ENCODE data around the gene DNAJC6. TPM values are rescaled to one million over a fixed set of nuclear protein-coding genes. Genes with fewer than 3 reads are reported as not detected.

DNAJC6 gene
- total and polyA plus RNA-seq, 2 of the 13 experiments (the other 11 are each of a cell fraction or from before 2014, with no cell fraction given), result 1.0 to 1.6 TPM

- H3K9me3 ChIP-seq (ENCODE audit: low read length), result no peaks in the 10 kb centered on the region
- ChIA-PET CTCF (ENCODE audit: low intra/inter-chr PET ratio, low total read pairs) (no interaction called here), POLR2A (interaction anchor here (1.6 kb wide), 1 partner anchor 45 kb away, joined by 3 read pairs; no protein-coding TSS in a partner anchor)
- no peak overlapping the region for H3K9ac ChIP-seq (ENCODE audit: insufficient read depth, low read depth, low read length)
- 0 out of 2 replicates have a peak overlapping the region, but pooled peaks have one; percentile 5 for H3K4me2 ChIP-seq (ENCODE audit: low read depth, low read length)
- H3K79me2 ChIP-seq (ENCODE audit: insufficient read depth, low read length), result peaks cover 38% of the 10 kb centered on the region
- peaks cover 53% of the 10 kb centered on the region for H3K4me1 ChIP-seq (ENCODE audit: insufficient read depth, low read length)
- in situ Hi-C loops (cut with HindIII; ENCODE audit: extremely low pct_ligation_motif_present, low pct_unique_long_range_greater_than_20kb) (no loop called here), intact Hi-C loops (cut with micrococcal nuclease; ENCODE audit: unreplicated experiment) (loop anchor here (5.0 to 10.0 kb wide), 4 partner anchors 43 to 359 kb away; partner anchors contain the start of gene AK4)
- WGBS (ENCODE audit: low lambda C conversion rate), result 93% methylated on average over 2 of the region's 2 CpGs
- H3K27me3 ChIP-seq (ENCODE audit: control insufficient read depth in 1 of 2, insufficient read depth in 2 of 2, low read length in 2 of 2), result no peaks in the 10 kb centered on the region; a peak in 1 of 5 replicates
- no peak overlapping the region for H3K4me3 ChIP-seq (replicated peaks in 1 of 3; ENCODE audit: insufficient read depth in 1 of 3, low read depth in 2 of 3, low read length in 3 of 3)
- no peak overlapping the region for H3K27ac ChIP-seq (ENCODE audit: extremely low read length, insufficient read depth, low read length)
- peaks cover 0 to 29% of the 10 kb centered on the region in 2 experiments; a peak in 4 of 5 replicates for H3K36me3 ChIP-seq (replicated peaks in 1 of 2; ENCODE audit: control insufficient read depth in 1 of 2, insufficient read depth in 2 of 2, low read length in 2 of 2)
- H4K20me1 ChIP-seq (ENCODE audit: insufficient read depth, low read length), result no peaks in the 10 kb centered on the region
- TF ChIP-seq EZH2 (conservative IDR thresholded peaks at IDR 0.05; ENCODE audit: low read depth, low read length) (no peak), RBFOX2 (IDR thresholded peaks at IDR 0.05; ENCODE audit: low read depth, low read length) (0 out of 2 replicates have a peak, but pooled peaks have one; percentile 5), ZFYVE20 (CRISPR knock-in tag; IDR thresholded peaks at IDR 0.05; ENCODE audit: borderline replicate concordance, low read depth) (no peak), ZNF329 (CRISPR knock-in tag; IDR thresholded peaks at IDR 0.05; ENCODE audit: low read depth) (no peak), ATM (IDR thresholded peaks at IDR 0.05; ENCODE audit: borderline replicate concordance) (no peak), ZSCAN25 (CRISPR knock-in tag; IDR thresholded peaks at IDR 0.05) (no peak)
- TF ChIP-seq, protein P1, sequence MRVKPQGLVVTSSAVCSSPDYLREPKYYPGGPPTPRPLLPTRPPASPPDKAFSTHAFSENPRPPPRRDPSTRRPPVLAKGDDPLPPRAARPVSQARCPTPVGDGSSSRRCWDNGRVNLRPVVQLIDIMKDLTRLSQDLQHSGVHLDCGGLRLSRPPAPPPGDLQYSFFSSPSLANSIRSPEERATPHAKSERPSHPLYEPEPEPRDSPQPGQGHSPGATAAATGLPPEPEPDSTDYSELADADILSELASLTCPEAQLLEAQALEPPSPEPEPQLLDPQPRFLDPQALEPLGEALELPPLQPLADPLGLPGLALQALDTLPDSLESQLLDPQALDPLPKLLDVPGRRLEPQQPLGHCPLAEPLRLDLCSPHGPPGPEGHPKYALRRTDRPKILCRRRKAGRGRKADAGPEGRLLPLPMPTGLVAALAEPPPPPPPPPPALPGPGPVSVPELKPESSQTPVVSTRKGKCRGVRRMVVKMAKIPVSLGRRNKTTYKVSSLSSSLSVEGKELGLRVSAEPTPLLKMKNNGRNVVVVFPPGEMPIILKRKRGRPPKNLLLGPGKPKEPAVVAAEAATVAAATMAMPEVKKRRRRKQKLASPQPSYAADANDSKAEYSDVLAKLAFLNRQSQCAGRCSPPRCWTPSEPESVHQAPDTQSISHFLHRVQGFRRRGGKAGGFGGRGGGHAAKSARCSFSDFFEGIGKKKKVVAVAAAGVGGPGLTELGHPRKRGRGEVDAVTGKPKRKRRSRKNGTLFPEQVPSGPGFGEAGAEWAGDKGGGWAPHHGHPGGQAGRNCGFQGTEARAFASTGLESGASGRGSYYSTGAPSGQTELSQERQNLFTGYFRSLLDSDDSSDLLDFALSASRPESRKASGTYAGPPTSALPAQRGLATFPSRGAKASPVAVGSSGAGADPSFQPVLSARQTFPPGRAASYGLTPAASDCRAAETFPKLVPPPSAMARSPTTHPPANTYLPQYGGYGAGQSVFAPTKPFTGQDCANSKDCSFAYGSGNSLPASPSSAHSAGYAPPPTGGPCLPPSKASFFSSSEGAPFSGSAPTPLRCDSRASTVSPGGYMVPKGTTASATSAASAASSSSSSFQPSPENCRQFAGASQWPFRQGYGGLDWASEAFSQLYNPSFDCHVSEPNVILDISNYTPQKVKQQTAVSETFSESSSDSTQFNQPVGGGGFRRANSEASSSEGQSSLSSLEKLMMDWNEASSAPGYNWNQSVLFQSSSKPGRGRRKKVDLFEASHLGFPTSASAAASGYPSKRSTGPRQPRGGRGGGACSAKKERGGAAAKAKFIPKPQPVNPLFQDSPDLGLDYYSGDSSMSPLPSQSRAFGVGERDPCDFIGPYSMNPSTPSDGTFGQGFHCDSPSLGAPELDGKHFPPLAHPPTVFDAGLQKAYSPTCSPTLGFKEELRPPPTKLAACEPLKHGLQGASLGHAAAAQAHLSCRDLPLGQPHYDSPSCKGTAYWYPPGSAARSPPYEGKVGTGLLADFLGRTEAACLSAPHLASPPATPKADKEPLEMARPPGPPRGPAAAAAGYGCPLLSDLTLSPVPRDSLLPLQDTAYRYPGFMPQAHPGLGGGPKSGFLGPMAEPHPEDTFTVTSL (CRISPR knock-in tag; IDR thresholded peaks at IDR 0.05; ENCODE audit: borderline replicate concordance), result no peak
- no peak for DNase-seq (ENCODE audit: low spot score)
- FAIRE-seq, result no peak
- H2AFZ ChIP-seq (ENCODE audit: low read length), result no peak overlapping the region
- ATAC-seq, result no peak
- no TSS peak for BruUV-seq (replicated peaks)
Measured at GRCh38 chr1:65423884-65424572, 114.7 kb downstream of the DNAJC6 start.
